HG03469 (cell line): ENCODE measurements around the gene ZNF780A.
"Not testable (repeated sequence)": the region's sequence is repeated elsewhere in the genome, so short reads cannot be mapped to it uniquely, and the experiment has no call there.

ENCODE experiments used
- ATAC-seq: cut with Tn5 transposase; IDR thresholded peaks from one replicate; pipeline ENCODE4 v1.9.1; 2021; ENCODE audit warnings: mild to moderate bottlenecking, moderate library complexity, moderate number of reproducible peaks; ENCODE audit not compliant: unreplicated experiment

The ZNF780A gene

GRCh38 chr19:40090241-40091204 is at the start of gene ZNF780A:
Gene ZNF780A, minus strand, starts transcription at chr19:40090943. Its CDS starts 6,190 bp downstream, at chr19:40084753.
- no peak for ATAC-seq

GRCh38 chr19:40139533-40140287 is 49.0 kb upstream of the ZNF780A start:
- no peak for ATAC-seq

GRCh38 chr19:40136818-40137217 is 46.1 kb upstream of the ZNF780A start:
- ATAC-seq: no peak

GRCh38 chr19:40134866-40135265 is 44.1 kb upstream of the ZNF780A start:
- ATAC-seq: no peak

DNA sequence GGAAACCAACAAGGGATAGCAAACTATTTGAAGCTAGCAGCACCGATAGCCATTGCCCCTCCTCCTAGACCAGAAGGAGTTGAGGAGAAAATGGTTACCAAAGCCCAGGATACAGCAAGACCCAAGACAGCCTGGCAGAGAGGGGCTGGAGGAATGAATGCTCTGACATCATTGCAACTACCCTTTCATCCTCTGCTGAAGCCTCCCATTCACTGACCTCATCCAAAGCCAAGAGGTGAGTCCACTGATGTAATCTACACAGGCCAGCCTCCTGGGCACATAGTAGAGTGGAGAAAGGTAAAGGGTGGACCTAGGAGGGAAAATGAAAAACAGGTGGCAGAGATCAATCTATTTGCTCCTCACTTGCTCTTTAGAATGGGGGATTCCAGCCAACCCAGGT is 42.7 kb upstream of the ZNF780A start:
- no peak for ATAC-seq

GRCh38 chr19:40130013-40130412 is 39.3 kb upstream of the ZNF780A start:
- ATAC-seq: no peak

GRCh38 chr19:40129425-40129824 is 38.7 kb upstream of the ZNF780A start:
- no peak for ATAC-seq

DNA sequence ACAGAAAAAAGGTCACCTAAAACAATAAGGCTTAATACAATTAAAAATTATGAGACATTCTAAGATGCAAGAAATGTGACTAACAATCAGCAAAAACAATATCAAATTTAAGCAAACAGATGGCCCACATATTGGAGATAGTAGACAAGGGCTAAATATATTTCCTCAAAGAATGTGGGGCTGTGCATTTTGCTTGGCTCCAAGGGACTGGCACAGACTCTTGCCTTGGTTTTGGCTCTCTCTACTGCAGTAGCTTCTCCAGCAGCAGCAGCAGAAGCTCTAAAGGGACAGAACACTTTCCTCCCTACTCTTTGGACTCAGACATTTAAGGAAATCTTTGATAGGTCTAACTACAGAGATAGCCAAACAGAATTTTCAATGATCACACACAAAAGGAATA is 38.2 kb upstream of the ZNF780A start:
- no peak for ATAC-seq

DNA sequence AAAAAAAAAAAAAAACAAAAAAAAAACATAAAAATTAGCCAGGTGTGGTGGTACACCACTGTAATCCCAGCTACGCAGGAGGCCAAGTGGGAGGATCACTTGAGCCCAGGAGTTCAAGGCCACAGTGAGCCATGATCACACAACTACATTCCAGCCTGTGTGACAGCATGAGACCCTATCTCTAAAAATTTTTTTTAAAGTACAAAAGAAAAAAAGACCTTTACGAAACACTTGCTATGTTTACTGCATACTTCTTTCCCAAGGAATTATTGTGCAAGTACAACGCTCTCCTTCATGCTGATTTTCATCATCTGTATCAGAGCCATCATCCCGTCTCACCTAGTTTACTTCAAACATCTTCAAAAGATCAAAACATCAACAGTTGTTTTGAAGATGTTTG is 28.6 kb upstream of the ZNF780A start:
- no peak for ATAC-seq

DNA sequence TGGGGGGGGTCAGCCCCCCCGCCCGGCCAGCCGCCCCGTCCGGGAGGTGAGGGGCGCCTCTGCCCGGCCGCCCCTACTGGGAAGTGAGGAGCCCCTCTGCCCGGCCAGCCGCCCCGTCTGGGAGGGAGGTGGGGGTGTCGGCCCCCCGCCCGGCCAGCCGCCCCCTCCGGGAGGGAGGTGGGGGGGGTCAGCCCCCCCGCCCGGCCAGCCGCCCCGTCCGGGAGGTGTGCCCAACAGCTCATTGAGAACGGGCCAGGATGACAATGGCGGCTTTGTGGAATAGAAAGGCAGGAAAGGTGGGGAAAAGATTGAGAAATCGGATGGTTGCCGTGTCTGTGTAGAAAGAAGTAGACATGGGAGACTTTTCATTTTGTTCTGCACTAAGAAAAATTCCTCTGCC is 27.9 kb upstream of the ZNF780A start:
- ATAC-seq: not testable (repeated sequence)

GRCh38 chr19:40116075-40116474 is 25.3 kb upstream of the ZNF780A start:
- ATAC-seq: no peak

DNA sequence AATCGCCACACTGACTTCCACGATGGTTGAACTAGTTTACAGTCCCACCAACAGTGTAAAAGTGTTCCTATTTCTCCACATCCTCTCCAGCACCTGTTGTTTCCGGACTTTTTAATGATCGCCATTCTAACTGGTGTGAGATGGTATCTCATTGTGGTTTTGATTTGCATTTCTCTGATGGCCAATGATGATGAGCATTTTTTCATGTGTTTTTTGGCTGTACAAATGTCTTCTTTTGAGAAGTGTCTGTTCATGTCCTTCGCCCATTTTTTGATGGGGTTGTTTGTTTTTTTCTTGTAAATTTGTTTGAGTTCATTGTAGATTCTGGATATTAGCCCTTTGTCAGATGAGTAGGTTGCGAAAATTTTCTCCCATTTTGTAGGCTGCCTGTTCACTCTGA is 23.4 kb upstream of the ZNF780A start:
- not testable (repeated sequence) for ATAC-seq

DNA sequence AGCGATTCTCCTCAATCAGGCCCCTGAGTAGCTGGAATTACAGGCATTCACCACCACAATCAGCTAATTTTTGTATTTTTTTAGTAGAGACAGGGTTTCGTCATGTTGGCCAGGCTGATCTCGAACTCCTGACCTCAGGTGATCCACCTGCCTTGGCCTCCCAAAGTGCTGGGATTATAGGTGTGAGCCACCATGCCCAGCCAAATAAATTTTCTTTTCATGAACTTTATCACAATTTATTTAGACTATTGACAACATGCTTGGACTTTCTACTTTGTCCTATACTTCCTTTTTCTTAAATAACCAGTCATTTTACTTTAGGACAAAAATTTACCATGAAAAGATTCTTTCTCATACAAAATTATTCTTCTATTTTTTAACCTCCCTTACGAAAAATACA is 21.5 kb upstream of the ZNF780A start:
- ATAC-seq: not testable (repeated sequence)

- ATAC-seq: no peak
Measured at GRCh38 chr19:40110570-40110969, 19.8 kb upstream of the ZNF780A start.

- ATAC-seq: no peak
Measured at GRCh38 chr19:40104754-40105153, 14.0 kb upstream of the ZNF780A start.

DNA sequence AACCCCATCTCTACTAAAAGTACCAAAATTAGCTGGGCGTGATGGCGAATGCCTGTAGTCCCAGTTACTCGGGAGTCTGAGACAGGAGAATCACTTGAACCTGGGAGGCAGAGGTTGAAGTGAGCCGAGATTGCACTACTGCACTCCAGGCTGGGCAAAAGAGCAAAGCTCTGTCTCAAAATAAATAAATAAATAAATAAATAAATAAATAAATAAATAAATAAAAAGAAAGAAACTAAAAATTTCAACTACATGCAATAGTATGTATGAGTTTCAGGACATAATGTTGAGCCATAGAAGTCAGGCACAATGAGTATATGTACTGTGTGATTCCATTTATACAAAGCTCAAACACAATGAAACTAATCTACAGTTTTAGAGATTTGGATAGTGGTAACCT is 12.9 kb upstream of the ZNF780A start:
- no peak for ATAC-seq

GRCh38 chr19:40101813-40102212 is 11.1 kb upstream of the ZNF780A start:
- no peak for ATAC-seq

DNA sequence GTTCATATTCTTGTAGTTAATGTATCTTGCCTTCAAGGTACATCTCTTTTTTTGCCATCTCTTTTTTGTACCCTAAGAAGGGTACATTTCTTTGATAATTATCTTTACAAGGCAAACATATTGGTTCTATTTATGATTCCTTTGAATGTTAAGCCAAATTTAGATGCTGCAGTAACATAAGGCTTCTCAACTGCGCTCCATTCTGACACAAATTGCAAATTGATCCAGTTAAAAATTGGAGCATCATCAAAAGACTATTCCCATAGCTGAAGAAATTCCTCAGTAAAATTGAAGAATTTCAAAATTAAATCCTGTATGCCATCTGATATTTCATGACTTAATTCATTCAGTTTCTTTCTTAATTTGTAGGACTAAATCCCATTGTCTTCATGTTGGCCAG is 2.7 kb upstream of the ZNF780A start:
- no peak for ATAC-seq

GRCh38 chr19:40091205-40092129 is 724 bp upstream of the ZNF780A start:
- no peak for ATAC-seq

- ATAC-seq: no peak
Measured at GRCh38 chr19:40089462-40089861, 1.3 kb downstream of the ZNF780A start.
